Activated CD4-positive, alpha-beta T cell treated with anti-CD3 and anti-CD28 coated beads, Interleukin-2, amount 10 ng/mL, durations not matched to agents 24 days and 14 days (primary cell): ENCODE results near the gene TOP3B. TPM values are rescaled to one million over a fixed set of nuclear protein-coding genes. Genes with fewer than 3 reads are reported as not detected.

Experiments
- DNase-seq: peaks from one replicate; pipeline ENCODE4 v3.0.0; 2022
- H3K27ac Mint-ChIP-seq: one replicate; pipeline ENCODE4 v1.8.0; 2022; ENCODE audit warnings: mild to moderate bottlenecking, mixed read lengths
- H3K27me3 Mint-ChIP-seq: one replicate; pipeline ENCODE4 v1.8.0; 2022; ENCODE audit warnings: mixed read lengths
- H3K36me3 Mint-ChIP-seq: one replicate; pipeline ENCODE4 v1.8.0; 2022; ENCODE audit warnings: low read depth, mild to moderate bottlenecking, mixed read lengths
- H3K4me1 Mint-ChIP-seq: one replicate; pipeline ENCODE4 v1.8.0; 2021; ENCODE audit warnings: mixed read lengths
- H3K4me3 Mint-ChIP-seq: one replicate; pipeline ENCODE4 v1.8.0; 2022; ENCODE audit warnings: mild to moderate bottlenecking, moderate library complexity, mixed read lengths
- H3K9me3 Mint-ChIP-seq: one replicate; pipeline ENCODE4 v1.8.0; 2021; ENCODE audit warnings: mixed read lengths
- intact Hi-C: fragments of 100-400 bp; cut with micrococcal nuclease; formaldehyde crosslinking; loops from one replicate; pipeline ENCODE4 v1.15.1; 2023
- total RNA-seq: library from RNA; stranded (reverse); gene quantifications from 2 replicates; pipeline ENCODE4 v1.2.3, GENCODE V29; 2022

Gene TOP3B
- total RNA-seq, 1 donor from 2014 or later = 48.6 TPM

- Mint-ChIP-seq H3K27me3 (no peaks in the 10 kb centered on the region), H3K4me1 (peaks cover 12% of the 10 kb centered on the region), H3K9me3 (no peaks in the 10 kb centered on the region), H3K36me3 (peaks cover 8% of the 10 kb centered on the region), H3K4me3 (no peak overlapping the region), H3K27ac (no peak overlapping the region)
- intact Hi-C loops = no loop called here
- DNase-seq = no peak
These were observed 48.7 kb downstream of the TOP3B start for GRCh38 chr22:21933910-21934309.

GRCh38 chr22:21933413-21933812 lies 49.2 kb downstream of the TOP3B start:
- Mint-ChIP-seq H3K4me3 (no peak overlapping the region), H3K36me3 (peaks cover 8% of the 10 kb centered on the region), H3K27ac (no peak overlapping the region), H3K9me3 (no peaks in the 10 kb centered on the region), H3K4me1 (peaks cover 9% of the 10 kb centered on the region), H3K27me3 (no peaks in the 10 kb centered on the region)
- DNase-seq = no peak
- intact Hi-C loops = no loop called here

GRCh38 chr22:21932347-21932746 lies 50.2 kb downstream of the TOP3B start:
- Mint-ChIP-seq H3K4me3 (no peak overlapping the region), H3K9me3 (no peaks in the 10 kb centered on the region), H3K27me3 (no peaks in the 10 kb centered on the region), H3K36me3 (peaks cover 8% of the 10 kb centered on the region), H3K27ac (no peak overlapping the region), H3K4me1 (peaks cover 2% of the 10 kb centered on the region)
- intact Hi-C loops = no loop called here
- DNase-seq = no peak

GRCh38 chr22:21931056-21931455 lies 51.5 kb downstream of the TOP3B start:
- intact Hi-C loops = no loop called here
- no peaks in the 10 kb centered on the region for H3K9me3 Mint-ChIP-seq
- no peak for DNase-seq
- no peak overlapping the region for H3K4me3 Mint-ChIP-seq
- peaks cover 5% of the 10 kb centered on the region for H3K36me3 Mint-ChIP-seq
- H3K27ac Mint-ChIP-seq = no peak overlapping the region
- H3K27me3 Mint-ChIP-seq = no peaks in the 10 kb centered on the region
- no peaks in the 10 kb centered on the region for H3K4me1 Mint-ChIP-seq

- Mint-ChIP-seq H3K27me3 (no peaks in the 10 kb centered on the region), H3K36me3 (peaks cover 5% of the 10 kb centered on the region), H3K4me1 (no peaks in the 10 kb centered on the region), H3K9me3 (no peaks in the 10 kb centered on the region), H3K4me3 (no peak overlapping the region), H3K27ac (no peak overlapping the region)
- DNase-seq = no peak
- intact Hi-C loops = no loop called here
These were observed 53.3 kb downstream of the TOP3B start for GRCh38 chr22:21929253-21929652.

- Mint-ChIP-seq H3K36me3 (peaks cover 5% of the 10 kb centered on the region), H3K27me3 (no peaks in the 10 kb centered on the region), H3K4me3 (no peak overlapping the region), H3K4me1 (no peaks in the 10 kb centered on the region), H3K9me3 (no peaks in the 10 kb centered on the region), H3K27ac (no peak overlapping the region)
- DNase-seq = no peak
- intact Hi-C loops = no loop called here
These were observed 54.5 kb downstream of the TOP3B start for GRCh38 chr22:21928048-21928447.

GRCh38 chr22:21927174-21927823 lies 55.3 kb downstream of the TOP3B start:
- no peak for DNase-seq
- Mint-ChIP-seq H3K4me1 (no peaks in the 10 kb centered on the region), H3K4me3 (no peak overlapping the region), H3K27ac (no peak overlapping the region), H3K36me3 (peaks cover 5% of the 10 kb centered on the region), H3K9me3 (no peaks in the 10 kb centered on the region), H3K27me3 (no peaks in the 10 kb centered on the region)
- intact Hi-C loops = no loop called here

- Mint-ChIP-seq H3K4me1 (no peaks in the 10 kb centered on the region), H3K9me3 (no peaks in the 10 kb centered on the region), H3K27me3 (no peaks in the 10 kb centered on the region), H3K4me3 (no peak overlapping the region), H3K36me3 (peaks cover 5% of the 10 kb centered on the region), H3K27ac (no peak overlapping the region)
- no peak for DNase-seq
- intact Hi-C loops = no loop called here
These were observed 55.9 kb downstream of the TOP3B start for GRCh38 chr22:21926728-21927127.

GRCh38 chr22:21923163-21923561 lies 59.4 kb downstream of the TOP3B start:
- no peak overlapping the region for H3K4me3 Mint-ChIP-seq
- no peak overlapping the region for H3K27ac Mint-ChIP-seq
- no peaks in the 10 kb centered on the region for H3K36me3 Mint-ChIP-seq
- no peaks in the 10 kb centered on the region for H3K4me1 Mint-ChIP-seq
- no peaks in the 10 kb centered on the region for H3K27me3 Mint-ChIP-seq
- intact Hi-C loops = no loop called here
- no peak for DNase-seq
- no peaks in the 10 kb centered on the region for H3K9me3 Mint-ChIP-seq

GRCh38 chr22:21922370-21923162 lies 60.0 kb downstream of the TOP3B start:
- intact Hi-C loops = no loop called here
- Mint-ChIP-seq H3K27ac (no peak overlapping the region), H3K9me3 (no peaks in the 10 kb centered on the region), H3K27me3 (no peaks in the 10 kb centered on the region), H3K36me3 (no peaks in the 10 kb centered on the region), H3K4me1 (no peaks in the 10 kb centered on the region), H3K4me3 (no peak overlapping the region)
- no peak for DNase-seq

- no peak overlapping the region for H3K27ac Mint-ChIP-seq
- no peaks in the 10 kb centered on the region for H3K36me3 Mint-ChIP-seq
- no peak overlapping the region for H3K4me3 Mint-ChIP-seq
- H3K27me3 Mint-ChIP-seq = no peaks in the 10 kb centered on the region
- no peaks in the 10 kb centered on the region for H3K9me3 Mint-ChIP-seq
- intact Hi-C loops = no loop called here
- H3K4me1 Mint-ChIP-seq = no peaks in the 10 kb centered on the region
- no peak for DNase-seq
These were observed 60.9 kb downstream of the TOP3B start for GRCh38 chr22:21921729-21922128.

- Mint-ChIP-seq H3K4me3 (no peak overlapping the region), H3K9me3 (no peaks in the 10 kb centered on the region), H3K36me3 (no peaks in the 10 kb centered on the region), H3K27me3 (no peaks in the 10 kb centered on the region), H3K4me1 (no peaks in the 10 kb centered on the region), H3K27ac (no peak overlapping the region)
- intact Hi-C loops = no loop called here
- DNase-seq = no peak
These were observed 61.3 kb downstream of the TOP3B start for GRCh38 chr22:21921184-21921721.

GRCh38 chr22:21920341-21921183 lies 62.0 kb downstream of the TOP3B start:
- Mint-ChIP-seq H3K27ac (no peak overlapping the region), H3K4me1 (no peaks in the 10 kb centered on the region), H3K9me3 (no peaks in the 10 kb centered on the region), H3K4me3 (no peak overlapping the region), H3K27me3 (no peaks in the 10 kb centered on the region), H3K36me3 (no peaks in the 10 kb centered on the region)
- DNase-seq = no peak
- intact Hi-C loops = no loop called here
